IMR-90 (cell line): ENCODE data around the gene AIP.

Experiments used
- MAFK ChIP-seq: IDR thresholded peaks from 2 replicates; pipeline ENCODE4 v1.6.1; 2012; ENCODE audit warnings: low read depth, low read length, improper control_type of control experiment
- POLR2A ChIP-seq: IDR thresholded peaks from 2 replicates; pipeline ENCODE4 v1.6.1; 2012; ENCODE audit warnings: mild to moderate bottlenecking, low read depth, low read length
- SMC3 ChIP-seq: fragments of 150-350 bp; IDR thresholded peaks from 2 replicates; pipeline ENCODE4 v1.6.1; 2016; ENCODE audit warnings: low read depth, mild to moderate bottlenecking, antibody characterized with exemption, low read length, moderate library complexity
- TF ChIP-seq, protein P1 (sequence below): conservative IDR thresholded peaks from 2 replicates; pipeline ENCODE4 v1.5.1; 2012; ENCODE audit warnings: mild to moderate bottlenecking, low read depth, low read length, improper control_type of control experiment

DNA sequence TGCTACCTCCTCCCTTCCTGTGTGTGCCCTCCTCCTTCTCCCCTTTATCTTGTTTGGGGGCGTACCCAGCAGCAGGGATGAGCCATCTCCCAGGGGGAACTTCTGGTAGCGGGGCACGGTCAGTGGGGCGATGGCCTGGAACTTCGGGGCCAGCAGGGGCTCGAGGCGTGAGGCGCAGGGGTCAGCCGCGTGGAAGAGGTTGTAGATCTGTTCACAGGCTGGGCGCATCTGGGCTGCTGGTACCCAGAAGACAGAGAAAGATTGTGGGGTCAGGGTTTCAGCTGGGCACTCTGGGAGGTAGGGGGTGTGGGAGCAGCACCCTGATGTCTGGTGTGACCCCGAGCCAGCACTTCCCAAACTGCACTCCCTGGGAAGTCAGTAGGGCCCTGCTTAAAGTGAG, 13.3 kb downstream of the AIP start:
- TF ChIP-seq MAFK: no peak
- TF ChIP-seq POLR2A: no peak
- TF ChIP-seq SMC3: no peak
- TF ChIP-seq, protein P1, sequence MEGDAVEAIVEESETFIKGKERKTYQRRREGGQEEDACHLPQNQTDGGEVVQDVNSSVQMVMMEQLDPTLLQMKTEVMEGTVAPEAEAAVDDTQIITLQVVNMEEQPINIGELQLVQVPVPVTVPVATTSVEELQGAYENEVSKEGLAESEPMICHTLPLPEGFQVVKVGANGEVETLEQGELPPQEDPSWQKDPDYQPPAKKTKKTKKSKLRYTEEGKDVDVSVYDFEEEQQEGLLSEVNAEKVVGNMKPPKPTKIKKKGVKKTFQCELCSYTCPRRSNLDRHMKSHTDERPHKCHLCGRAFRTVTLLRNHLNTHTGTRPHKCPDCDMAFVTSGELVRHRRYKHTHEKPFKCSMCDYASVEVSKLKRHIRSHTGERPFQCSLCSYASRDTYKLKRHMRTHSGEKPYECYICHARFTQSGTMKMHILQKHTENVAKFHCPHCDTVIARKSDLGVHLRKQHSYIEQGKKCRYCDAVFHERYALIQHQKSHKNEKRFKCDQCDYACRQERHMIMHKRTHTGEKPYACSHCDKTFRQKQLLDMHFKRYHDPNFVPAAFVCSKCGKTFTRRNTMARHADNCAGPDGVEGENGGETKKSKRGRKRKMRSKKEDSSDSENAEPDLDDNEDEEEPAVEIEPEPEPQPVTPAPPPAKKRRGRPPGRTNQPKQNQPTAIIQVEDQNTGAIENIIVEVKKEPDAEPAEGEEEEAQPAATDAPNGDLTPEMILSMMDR: no peak
